Gastrocnemius medialis (tissue), 4 donors: ENCODE measurements around the gene PRR9.

Experiments
- POLR2A ChIP-seq, 2 donors: fragments of 450-650 bp; IDR thresholded peaks; one replicate each; pipeline ENCODE4 v1.6.1; 2017; ENCODE audit warnings: antibody characterized with exemption in 2 of 2, mild to moderate bottlenecking in 2 of 2, moderate library complexity in 2 of 2
- TF ChIP-seq, protein P1 (sequence below), 5 experiments: fragments of 450-650 bp in 3 of 5; fragments of 200-600 bp in 2 of 5; sonication (generic) in 2 of 5; IDR thresholded peaks in 4 of 5; conservative IDR thresholded peaks in 1 of 5; 1 replicate in 4 of 5; 2 replicates in 1 of 5; pipeline ENCODE4 v1.5.1; 2016 to 2019; ENCODE audit warnings: antibody characterized with exemption in 5 of 5, mild to moderate bottlenecking in 3 of 5, moderate library complexity in 3 of 5

DNA sequence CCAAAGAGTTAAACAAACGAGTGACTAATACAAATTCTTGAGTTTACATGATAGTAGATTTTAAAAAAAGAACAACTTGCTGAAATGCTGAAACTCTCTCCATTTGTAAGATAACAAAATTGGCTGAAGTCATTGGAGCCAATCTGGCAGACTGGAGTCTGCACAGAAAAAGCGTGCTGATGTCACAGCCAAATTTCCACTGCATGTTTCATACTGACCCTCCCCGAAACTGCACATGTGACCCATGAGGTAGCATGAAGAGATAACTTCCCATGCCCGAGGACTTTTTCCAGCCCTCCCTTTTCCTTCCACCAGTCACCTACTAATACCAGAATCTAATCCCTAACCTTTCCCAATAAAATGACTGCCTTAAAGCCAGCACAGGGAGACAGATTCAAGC, 15.4 kb upstream of the PRR9 start:
- TF ChIP-seq, protein P1, sequence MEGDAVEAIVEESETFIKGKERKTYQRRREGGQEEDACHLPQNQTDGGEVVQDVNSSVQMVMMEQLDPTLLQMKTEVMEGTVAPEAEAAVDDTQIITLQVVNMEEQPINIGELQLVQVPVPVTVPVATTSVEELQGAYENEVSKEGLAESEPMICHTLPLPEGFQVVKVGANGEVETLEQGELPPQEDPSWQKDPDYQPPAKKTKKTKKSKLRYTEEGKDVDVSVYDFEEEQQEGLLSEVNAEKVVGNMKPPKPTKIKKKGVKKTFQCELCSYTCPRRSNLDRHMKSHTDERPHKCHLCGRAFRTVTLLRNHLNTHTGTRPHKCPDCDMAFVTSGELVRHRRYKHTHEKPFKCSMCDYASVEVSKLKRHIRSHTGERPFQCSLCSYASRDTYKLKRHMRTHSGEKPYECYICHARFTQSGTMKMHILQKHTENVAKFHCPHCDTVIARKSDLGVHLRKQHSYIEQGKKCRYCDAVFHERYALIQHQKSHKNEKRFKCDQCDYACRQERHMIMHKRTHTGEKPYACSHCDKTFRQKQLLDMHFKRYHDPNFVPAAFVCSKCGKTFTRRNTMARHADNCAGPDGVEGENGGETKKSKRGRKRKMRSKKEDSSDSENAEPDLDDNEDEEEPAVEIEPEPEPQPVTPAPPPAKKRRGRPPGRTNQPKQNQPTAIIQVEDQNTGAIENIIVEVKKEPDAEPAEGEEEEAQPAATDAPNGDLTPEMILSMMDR (IDR thresholded peaks at IDR 0.05 in 4 of 5, conservative IDR thresholded peaks at IDR 0.05 in 1 of 5) = no peak
- TF ChIP-seq POLR2A (IDR thresholded peaks at IDR 0.05) = no peak
